NCI-H1694 (cell line): ENCODE measurements around the gene ARHGAP32.
"Not testable (repeated sequence)": the region's sequence is repeated elsewhere in the genome, so short reads cannot be mapped to it uniquely, and the experiment has no call there.

Source experiments
- DNase-seq: peaks from one replicate; lab custom pipeline; 2025; lab: John Stamatoyannopoulos, UW

Gene ARHGAP32

GRCh38 chr11:129023968-129024676 is 168.0 kb downstream of the ARHGAP32 start:
- no peak for DNase-seq

- DNase-seq: no peak
Observed at GRCh38 chr11:129021295-129021694, 170.8 kb downstream of the ARHGAP32 start.

- DNase-seq: no peak
Observed at GRCh38 chr11:129018991-129019390, 173.1 kb downstream of the ARHGAP32 start.

GRCh38 chr11:129018126-129018525 is 174.0 kb downstream of the ARHGAP32 start:
- no peak for DNase-seq

- DNase-seq: no peak
Observed at GRCh38 chr11:129013737-129014475, 178.2 kb downstream of the ARHGAP32 start.

- DNase-seq: no peak
Observed at GRCh38 chr11:129012880-129013279, 179.2 kb downstream of the ARHGAP32 start.

- no peak for DNase-seq
Observed at GRCh38 chr11:129006161-129006560, 186.0 kb downstream of the ARHGAP32 start.

GRCh38 chr11:128999165-128999564 is 193.0 kb downstream of the ARHGAP32 start:
- not testable (repeated sequence) for DNase-seq

- no peak for DNase-seq
Observed at GRCh38 chr11:128988242-128988970, 203.7 kb downstream of the ARHGAP32 start.

GRCh38 chr11:128985880-128986279 is 206.2 kb downstream of the ARHGAP32 start:
- DNase-seq: no peak

- no peak for DNase-seq
Observed at GRCh38 chr11:128983023-128983422, 209.1 kb downstream of the ARHGAP32 start.

- no peak for DNase-seq
Observed at GRCh38 chr11:128981254-128981653, 210.9 kb downstream of the ARHGAP32 start.

GRCh38 chr11:128970598-128971190 is 221.4 kb downstream of the ARHGAP32 start:
- no peak for DNase-seq

- no peak for DNase-seq
Observed at GRCh38 chr11:128968916-128969315, 223.2 kb downstream of the ARHGAP32 start.

GRCh38 chr11:128967578-128967977 is 224.5 kb downstream of the ARHGAP32 start:
- DNase-seq: no peak

GRCh38 chr11:128965485-128965884 is 226.6 kb downstream of the ARHGAP32 start:
- no peak for DNase-seq

GRCh38 chr11:128964463-128964930 is 227.6 kb downstream of the ARHGAP32 start:
- DNase-seq: no peak

GRCh38 chr11:128963744-128964325 is 228.3 kb downstream of the ARHGAP32 start:
- DNase-seq: no peak

GRCh38 chr11:128962896-128963295 is 229.2 kb downstream of the ARHGAP32 start:
- DNase-seq: no peak

- DNase-seq: no peak
Observed at GRCh38 chr11:128961645-128962044, 230.5 kb downstream of the ARHGAP32 start.

- no peak for DNase-seq
Observed at GRCh38 chr11:128957202-128957482, 235.0 kb downstream of the ARHGAP32 start.
